HepG2 (cell line): ENCODE measurements around the gene OR1F1. TPM values are rescaled to one million over a fixed set of nuclear protein-coding genes. Genes with fewer than 3 reads are reported as not detected.

Experiments
- DNMT1 ChIP-seq: sonication (generic); formaldehyde crosslinking; IDR thresholded peaks from 2 replicates; pipeline ENCODE4 v1.5.1; 2020; ENCODE audit warnings: mild to moderate bottlenecking, missing genetic modification reagents
- HOXA5 ChIP-seq: sonication (generic); formaldehyde crosslinking; IDR thresholded peaks from 2 replicates; pipeline ENCODE4 v1.4.0; 2020; ENCODE audit warnings: missing genetic modification reagents
- KDM5B ChIP-seq: sonication (generic); formaldehyde crosslinking; IDR thresholded peaks from 2 replicates; pipeline ENCODE4 v1.4.0; 2020; ENCODE audit warnings: missing genetic modification reagents, mild to moderate bottlenecking, borderline replicate concordance
- MAZ ChIP-seq, 2 experiments: sonication (generic) in 1 of 2; formaldehyde crosslinking in 1 of 2; IDR thresholded peaks; 2 replicates each; pipeline versions ENCODE4 v1.5.0 to v1.6.1; 2012 to 2020; ENCODE audit warnings: low read depth in 2 of 2, mild to moderate bottlenecking in 2 of 2, borderline replicate concordance in 1 of 2, improper control_type of control experiment in 1 of 2, low read length in 1 of 2, missing genetic modification reagents in 1 of 2, moderate library complexity in 1 of 2
- POLR2A ChIP-seq, 2 experiments: IDR thresholded peaks; 2 replicates each; pipeline ENCODE4 v1.6.1; 2011; ENCODE audit warnings: low read depth in 2 of 2, low read length in 2 of 2, mild to moderate bottlenecking in 1 of 2, moderate library complexity in 1 of 2; ENCODE audit not compliant: insufficient read depth in 1 of 2
- SPEN ChIP-seq: sonication (generic); formaldehyde crosslinking; IDR thresholded peaks from 2 replicates; pipeline ENCODE4 v1.5.1; 2020; ENCODE audit warnings: low read depth, mild to moderate bottlenecking, missing genetic modification reagents
- ZBTB10 ChIP-seq: sonication (generic); formaldehyde crosslinking; IDR thresholded peaks from 2 replicates; pipeline ENCODE4 v1.4.0; 2020; ENCODE audit warnings: missing genetic modification reagents, borderline replicate concordance
- ZNF225 ChIP-seq: sonication (generic); formaldehyde crosslinking; IDR thresholded peaks from 2 replicates; pipeline ENCODE4 v1.4.0; 2020; ENCODE audit warnings: mild to moderate bottlenecking, missing genetic modification reagents
- ZNF451 ChIP-seq: sonication (generic); formaldehyde crosslinking; IDR thresholded peaks from 2 replicates; pipeline ENCODE4 v1.5.0; 2020; ENCODE audit warnings: mild to moderate bottlenecking, missing genetic modification reagents
- ZNF737 ChIP-seq: sonication (generic); formaldehyde crosslinking; IDR thresholded peaks from 2 replicates; pipeline ENCODE4 v1.5.0; 2020; ENCODE audit warnings: missing genetic modification reagents, mild to moderate bottlenecking, borderline replicate concordance
- polyA plus RNA-seq, 8 experiments: library from polyadenylated mRNA; depleted of rRNA in 3 of 8; stranded (reverse) in 7 of 8; unstranded in 1 of 8; fragments of >200 nt; fragmentation: Illumina TruSeq in 4 of 8; extraction: Trizol in 4 of 8; gene quantifications; 2 replicates each; pipeline versions ENCODE4 v1.2.1 to v1.2.3, GENCODE V29; 2011 to 2016; ENCODE audit warnings: low read depth in 4 of 8, missing spikeins in 1 of 8, mixed read lengths in 1 of 8; ENCODE audit not compliant: insufficient read depth in 1 of 8
- total RNA-seq, 5 experiments: library from RNA; depleted of rRNA; stranded (reverse); fragments of >200 nt; fragmentation: Illumina TruSeq; extraction: Trizol; gene quantifications; 2 replicates each; pipeline ENCODE4 v1.2.3, GENCODE V29; 2016; ENCODE audit warnings: low read depth in 1 of 5
- TF ChIP-seq, protein P1 (sequence below): sonication (generic); formaldehyde crosslinking; IDR thresholded peaks from 2 replicates; pipeline ENCODE4 v1.4.0; 2020; ENCODE audit warnings: missing genetic modification reagents, borderline replicate concordance
- TF ChIP-seq, protein P2 (sequence below): sonication (generic); formaldehyde crosslinking; IDR thresholded peaks from 2 replicates; pipeline ENCODE4 v1.8.1; 2023; ENCODE audit warnings: mild to moderate bottlenecking, inconsistent platforms, moderate library complexity, missing genetic modification reagents, borderline replicate concordance
- TF ChIP-seq, protein P3 (sequence below): sonication (generic); formaldehyde crosslinking; IDR thresholded peaks from 2 replicates; pipeline ENCODE4 v1.5.1; 2020; ENCODE audit warnings: mild to moderate bottlenecking, missing genetic modification reagents, moderate library complexity
- TF ChIP-seq, protein P4 (sequence below): sonication (generic); formaldehyde crosslinking; IDR thresholded peaks from 2 replicates; pipeline ENCODE4 v1.8.1; 2023; ENCODE audit warnings: mild to moderate bottlenecking, missing genetic modification reagents, borderline replicate concordance

OR1F1 gene
- total and polyA plus RNA-seq, 2 of the 13 experiments (the other 11 are each of a cell fraction or from before 2014, with no cell fraction given): 0.90 TPM; not detected in 1

- TF ChIP-seq, protein P1, sequence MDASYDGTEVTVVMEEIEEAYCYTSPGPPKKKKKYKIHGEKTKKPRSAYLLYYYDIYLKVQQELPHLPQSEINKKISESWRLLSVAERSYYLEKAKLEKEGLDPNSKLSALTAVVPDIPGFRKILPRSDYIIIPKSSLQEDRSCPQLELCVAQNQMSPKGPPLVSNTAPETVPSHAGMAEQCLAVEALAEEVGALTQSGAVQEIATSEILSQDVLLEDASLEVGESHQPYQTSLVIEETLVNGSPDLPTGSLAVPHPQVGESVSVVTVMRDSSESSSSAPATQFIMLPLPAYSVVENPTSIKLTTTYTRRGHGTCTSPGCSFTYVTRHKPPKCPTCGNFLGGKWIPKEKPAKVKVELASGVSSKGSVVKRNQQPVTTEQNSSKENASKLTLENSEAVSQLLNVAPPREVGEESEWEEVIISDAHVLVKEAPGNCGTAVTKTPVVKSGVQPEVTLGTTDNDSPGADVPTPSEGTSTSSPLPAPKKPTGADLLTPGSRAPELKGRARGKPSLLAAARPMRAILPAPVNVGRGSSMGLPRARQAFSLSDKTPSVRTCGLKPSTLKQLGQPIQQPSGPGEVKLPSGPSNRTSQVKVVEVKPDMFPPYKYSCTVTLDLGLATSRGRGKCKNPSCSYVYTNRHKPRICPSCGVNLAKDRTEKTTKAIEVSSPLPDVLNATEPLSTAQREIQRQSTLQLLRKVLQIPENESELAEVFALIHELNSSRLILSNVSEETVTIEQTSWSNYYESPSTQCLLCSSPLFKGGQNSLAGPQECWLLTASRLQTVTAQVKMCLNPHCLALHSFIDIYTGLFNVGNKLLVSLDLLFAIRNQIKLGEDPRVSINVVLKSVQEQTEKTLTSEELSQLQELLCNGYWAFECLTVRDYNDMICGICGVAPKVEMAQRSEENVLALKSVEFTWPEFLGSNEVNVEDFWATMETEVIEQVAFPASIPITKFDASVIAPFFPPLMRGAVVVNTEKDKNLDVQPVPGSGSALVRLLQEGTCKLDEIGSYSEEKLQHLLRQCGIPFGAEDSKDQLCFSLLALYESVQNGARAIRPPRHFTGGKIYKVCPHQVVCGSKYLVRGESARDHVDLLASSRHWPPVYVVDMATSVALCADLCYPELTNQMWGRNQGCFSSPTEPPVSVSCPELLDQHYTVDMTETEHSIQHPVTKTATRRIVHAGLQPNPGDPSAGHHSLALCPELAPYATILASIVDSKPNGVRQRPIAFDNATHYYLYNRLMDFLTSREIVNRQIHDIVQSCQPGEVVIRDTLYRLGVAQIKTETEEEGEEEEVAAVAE: no peak
- TF ChIP-seq, protein P2, sequence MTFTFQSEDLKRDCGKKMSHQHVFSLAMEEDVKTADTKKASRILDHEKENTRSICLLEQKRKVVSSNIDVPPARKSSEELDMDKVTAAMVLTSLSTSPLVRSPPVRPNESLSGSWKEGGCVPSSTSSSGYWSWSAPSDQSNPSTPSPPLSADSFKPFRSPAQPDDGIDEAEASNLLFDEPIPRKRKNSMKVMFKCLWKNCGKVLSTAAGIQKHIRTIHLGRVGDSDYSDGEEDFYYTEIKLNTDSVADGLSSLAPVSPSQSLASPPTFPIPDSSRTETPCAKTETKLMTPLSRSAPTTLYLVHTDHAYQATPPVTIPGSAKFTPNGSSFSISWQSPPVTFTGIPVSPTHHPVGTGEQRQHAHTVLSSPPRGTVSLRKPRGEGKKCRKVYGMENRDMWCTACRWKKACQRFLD (CRISPR knock-in tag): no peak
- TF ChIP-seq ZBTB10 (0 out of 2 replicates have a peak, but pooled peaks have one; percentile 74), KDM5B (0 out of 2 replicates have a peak, but pooled peaks have one; percentile 47), DNMT1 (no peak), ZNF737 (CRISPR knock-in tag) (no peak), ZNF451 (no peak), SPEN (CRISPR knock-in tag) (peak; percentile 24; the same call in 1 of the 2 replicates), POLR2A (IDR thresholded peaks at IDR 0.05; ENCODE audit: insufficient read depth in 1 of 2, low read depth in 2 of 2, low read length in 2 of 2) (no peak), MAZ (IDR thresholded peaks at IDR 0.05; ENCODE audit: borderline replicate concordance, low read depth, low read length) (no peak), MAZ (CRISPR knock-in tag; IDR thresholded peaks at IDR 0.05; ENCODE audit: low read depth) (0 out of 2 replicates have a peak, but pooled peaks have one; percentile 33), ZNF225 (CRISPR knock-in tag) (no peak), HOXA5 (peak; percentile 82)
- TF ChIP-seq, protein P3, sequence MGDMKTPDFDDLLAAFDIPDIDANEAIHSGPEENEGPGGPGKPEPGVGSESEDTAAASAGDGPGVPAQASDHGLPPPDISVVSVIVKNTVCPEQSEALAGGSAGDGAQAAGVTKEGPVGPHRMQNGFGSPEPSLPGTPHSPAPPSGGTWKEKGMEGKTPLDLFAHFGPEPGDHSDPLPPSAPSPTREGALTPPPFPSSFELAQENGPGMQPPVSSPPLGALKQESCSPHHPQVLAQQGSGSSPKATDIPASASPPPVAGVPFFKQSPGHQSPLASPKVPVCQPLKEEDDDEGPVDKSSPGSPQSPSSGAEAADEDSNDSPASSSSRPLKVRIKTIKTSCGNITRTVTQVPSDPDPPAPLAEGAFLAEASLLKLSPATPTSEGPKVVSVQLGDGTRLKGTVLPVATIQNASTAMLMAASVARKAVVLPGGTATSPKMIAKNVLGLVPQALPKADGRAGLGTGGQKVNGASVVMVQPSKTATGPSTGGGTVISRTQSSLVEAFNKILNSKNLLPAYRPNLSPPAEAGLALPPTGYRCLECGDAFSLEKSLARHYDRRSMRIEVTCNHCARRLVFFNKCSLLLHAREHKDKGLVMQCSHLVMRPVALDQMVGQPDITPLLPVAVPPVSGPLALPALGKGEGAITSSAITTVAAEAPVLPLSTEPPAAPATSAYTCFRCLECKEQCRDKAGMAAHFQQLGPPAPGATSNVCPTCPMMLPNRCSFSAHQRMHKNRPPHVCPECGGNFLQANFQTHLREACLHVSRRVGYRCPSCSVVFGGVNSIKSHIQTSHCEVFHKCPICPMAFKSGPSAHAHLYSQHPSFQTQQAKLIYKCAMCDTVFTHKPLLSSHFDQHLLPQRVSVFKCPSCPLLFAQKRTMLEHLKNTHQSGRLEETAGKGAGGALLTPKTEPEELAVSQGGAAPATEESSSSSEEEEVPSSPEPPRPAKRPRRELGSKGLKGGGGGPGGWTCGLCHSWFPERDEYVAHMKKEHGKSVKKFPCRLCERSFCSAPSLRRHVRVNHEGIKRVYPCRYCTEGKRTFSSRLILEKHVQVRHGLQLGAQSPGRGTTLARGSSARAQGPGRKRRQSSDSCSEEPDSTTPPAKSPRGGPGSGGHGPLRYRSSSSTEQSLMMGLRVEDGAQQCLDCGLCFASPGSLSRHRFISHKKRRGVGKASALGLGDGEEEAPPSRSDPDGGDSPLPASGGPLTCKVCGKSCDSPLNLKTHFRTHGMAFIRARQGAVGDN (CRISPR knock-in tag): peak; percentile 70
- TF ChIP-seq, protein P4, sequence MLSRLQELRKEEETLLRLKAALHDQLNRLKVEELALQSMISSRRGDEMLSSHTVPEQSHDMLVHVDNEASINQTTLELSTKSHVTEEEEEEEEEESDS: no peak
Observed at GRCh38 chr16:3175157-3176093, 12.6 kb upstream of the OR1F1 start (continued).
